Sigmoid colon (tissue), 4 donors: ENCODE data around the gene PPP4R2.

Experiments
- EP300 ChIP-seq, 4 donors: sonication (generic); formaldehyde crosslinking; IDR thresholded peaks; one replicate each; pipeline ENCODE4 v1.6.1; 2017; ENCODE audit warnings: antibody characterized with exemption in 4 of 4
- POLR2A ChIP-seq, 2 donors: fragments of 450-650 bp; IDR thresholded peaks; one replicate each; pipeline ENCODE4 v1.6.1; 2016; ENCODE audit warnings: antibody characterized with exemption in 2 of 2, mild to moderate bottlenecking in 2 of 2, moderate library complexity in 2 of 2
- TF ChIP-seq, protein P1 (sequence below), 4 experiments: fragments of 450-650 bp in 3 of 4; fragments of 200-600 bp in 1 of 4; IDR thresholded peaks; one replicate each; pipeline ENCODE4 v1.5.1; 2016 to 2019; ENCODE audit warnings: antibody characterized with exemption in 4 of 4, mild to moderate bottlenecking in 3 of 4, moderate library complexity in 2 of 4

DNA sequence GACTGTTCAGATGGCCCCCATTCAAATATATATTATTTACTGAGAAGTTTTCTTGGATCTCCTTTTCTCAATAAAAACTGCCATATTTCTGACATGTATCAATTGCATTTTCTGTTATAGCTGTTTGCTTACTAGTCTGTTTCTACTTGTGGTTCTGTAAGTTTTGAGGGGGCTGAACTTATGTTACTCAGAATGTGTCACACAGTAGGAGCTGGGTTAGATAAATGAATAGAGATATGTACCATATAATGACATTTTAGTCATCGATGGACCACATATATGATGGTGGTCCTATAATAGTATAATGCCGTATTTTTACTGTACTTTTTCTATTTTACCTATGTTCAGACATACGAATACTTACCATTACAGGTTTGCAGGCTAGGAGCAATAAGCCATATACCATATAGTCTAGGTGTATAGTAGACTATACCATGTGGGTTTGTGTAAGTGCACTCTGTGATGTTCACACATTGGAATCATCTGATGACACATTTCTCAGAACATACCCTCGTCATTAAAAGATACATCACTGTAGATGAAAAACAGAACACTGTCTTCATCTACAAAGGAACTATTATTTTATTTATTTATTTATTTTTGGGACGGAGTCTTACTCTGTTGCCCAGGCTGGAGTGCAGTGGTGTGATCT is 22.3 kb downstream of the PPP4R2 start:
- TF ChIP-seq, protein P1, sequence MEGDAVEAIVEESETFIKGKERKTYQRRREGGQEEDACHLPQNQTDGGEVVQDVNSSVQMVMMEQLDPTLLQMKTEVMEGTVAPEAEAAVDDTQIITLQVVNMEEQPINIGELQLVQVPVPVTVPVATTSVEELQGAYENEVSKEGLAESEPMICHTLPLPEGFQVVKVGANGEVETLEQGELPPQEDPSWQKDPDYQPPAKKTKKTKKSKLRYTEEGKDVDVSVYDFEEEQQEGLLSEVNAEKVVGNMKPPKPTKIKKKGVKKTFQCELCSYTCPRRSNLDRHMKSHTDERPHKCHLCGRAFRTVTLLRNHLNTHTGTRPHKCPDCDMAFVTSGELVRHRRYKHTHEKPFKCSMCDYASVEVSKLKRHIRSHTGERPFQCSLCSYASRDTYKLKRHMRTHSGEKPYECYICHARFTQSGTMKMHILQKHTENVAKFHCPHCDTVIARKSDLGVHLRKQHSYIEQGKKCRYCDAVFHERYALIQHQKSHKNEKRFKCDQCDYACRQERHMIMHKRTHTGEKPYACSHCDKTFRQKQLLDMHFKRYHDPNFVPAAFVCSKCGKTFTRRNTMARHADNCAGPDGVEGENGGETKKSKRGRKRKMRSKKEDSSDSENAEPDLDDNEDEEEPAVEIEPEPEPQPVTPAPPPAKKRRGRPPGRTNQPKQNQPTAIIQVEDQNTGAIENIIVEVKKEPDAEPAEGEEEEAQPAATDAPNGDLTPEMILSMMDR (IDR thresholded peaks at IDR 0.05), result no peak
- no peak for TF ChIP-seq EP300 (IDR thresholded peaks at IDR 0.05)
- no peak for TF ChIP-seq POLR2A (IDR thresholded peaks at IDR 0.05)
